NCI-H526 (cell line): ENCODE data around the gene MAP4K1.
"Not testable (repeated sequence)": the region's sequence is repeated elsewhere in the genome, so short reads cannot be mapped to it uniquely, and the experiment has no call there.

Source experiments
- DNase-seq, 2 experiments: peaks; one replicate each; lab custom pipeline; 2025; lab: John Stamatoyannopoulos, UW

The MAP4K1 gene

DNA sequence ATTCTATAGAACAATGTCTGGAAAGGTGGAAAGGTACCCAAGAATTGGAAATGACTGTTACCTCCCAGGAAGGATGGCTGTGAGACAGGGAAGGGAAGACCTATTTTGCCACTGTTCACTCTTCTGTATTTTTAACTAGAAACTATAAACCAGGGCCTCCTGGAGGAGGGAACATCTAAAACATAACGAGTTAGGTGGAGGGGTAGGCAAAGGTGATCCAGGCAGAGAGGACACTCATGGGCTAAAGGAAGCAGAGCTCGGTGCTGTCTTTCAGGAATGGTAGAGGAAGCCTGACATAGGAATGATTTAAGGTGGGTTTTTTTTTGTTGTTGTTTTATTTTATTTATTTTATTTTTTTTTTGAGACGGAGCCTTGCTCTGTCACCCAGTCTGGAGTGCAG, 7.1 kb upstream of the MAP4K1 start:
- no peak for DNase-seq

GRCh38 chr19:38619361-38620174, 1.8 kb upstream of the MAP4K1 start:
- no peak for DNase-seq

DNA sequence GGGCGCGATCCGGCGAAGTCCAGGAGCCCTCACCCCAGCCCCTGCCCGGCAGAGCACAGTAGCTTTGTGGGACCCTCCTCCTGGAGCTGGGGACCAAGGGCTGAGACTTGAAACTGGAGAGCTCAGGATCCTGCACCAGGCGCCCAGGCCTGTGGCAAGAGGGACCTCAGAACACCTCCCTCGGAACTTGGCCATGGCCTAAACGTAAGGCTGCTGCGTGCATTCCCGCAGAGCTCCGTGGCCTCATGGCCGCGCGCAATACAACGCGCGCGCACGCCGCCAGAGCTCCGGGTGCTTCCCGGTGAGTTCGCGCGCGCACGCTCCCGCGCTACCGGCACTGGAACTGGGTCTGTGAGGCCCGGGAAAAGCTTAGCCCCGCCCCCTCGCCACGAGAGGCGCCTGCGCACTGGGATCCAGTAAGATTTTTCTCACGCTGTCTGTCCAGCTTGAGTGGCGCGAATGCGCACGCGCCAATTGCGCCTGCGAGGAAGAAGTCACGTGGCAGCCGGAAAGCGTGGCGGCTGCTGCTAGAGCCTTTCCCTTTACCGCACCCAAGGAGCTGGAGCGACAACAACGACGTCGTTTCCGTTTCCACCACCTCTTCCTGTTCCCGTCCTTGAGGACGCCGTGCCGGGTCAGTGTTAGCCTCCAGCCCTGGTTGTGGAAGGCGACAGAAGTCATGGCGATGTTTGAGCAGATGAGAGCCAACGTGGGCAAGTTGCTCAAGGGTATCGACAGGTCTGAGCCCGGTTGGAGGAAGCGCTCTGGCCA, 1.0 kb upstream of the MAP4K1 start, which contains the start of gene EIF3K:
Gene EIF3K, plus strand, starts transcription at position 599 of the 771 bp plus-strand sequence. Its CDS starts 81 bp downstream, at position 680.
- DNase-seq: peak; percentile 98 to 99

DNA sequence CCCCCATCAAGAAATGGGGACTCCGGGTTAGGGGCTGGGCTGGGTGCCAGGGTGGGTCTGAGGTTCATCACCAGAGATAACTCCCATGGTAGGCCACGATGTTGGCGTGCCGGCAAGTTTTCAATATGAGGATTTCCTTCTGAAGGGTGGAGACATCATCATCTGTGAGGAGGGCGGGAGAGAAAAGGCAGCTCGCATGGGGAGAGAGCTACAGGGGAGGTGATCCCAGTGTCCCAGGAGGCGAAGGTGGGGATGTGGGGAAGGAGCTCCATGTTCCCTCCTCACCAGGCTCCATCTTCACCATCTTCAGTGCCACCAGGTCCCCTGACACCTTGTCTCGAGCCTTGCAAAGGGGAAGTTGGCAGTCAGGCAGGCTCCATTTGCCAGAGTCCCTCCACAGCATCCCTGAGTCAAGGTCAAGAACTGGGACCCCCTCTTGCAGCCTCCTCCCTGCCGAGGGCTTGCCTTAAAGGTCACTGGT, 430 bp downstream of the MAP4K1 start:
- peak in 1 of 2 experiments; percentile 53 for DNase-seq

GRCh38 chr19:38616265-38616664, 1.5 kb downstream of the MAP4K1 start:
- no peak for DNase-seq

DNA sequence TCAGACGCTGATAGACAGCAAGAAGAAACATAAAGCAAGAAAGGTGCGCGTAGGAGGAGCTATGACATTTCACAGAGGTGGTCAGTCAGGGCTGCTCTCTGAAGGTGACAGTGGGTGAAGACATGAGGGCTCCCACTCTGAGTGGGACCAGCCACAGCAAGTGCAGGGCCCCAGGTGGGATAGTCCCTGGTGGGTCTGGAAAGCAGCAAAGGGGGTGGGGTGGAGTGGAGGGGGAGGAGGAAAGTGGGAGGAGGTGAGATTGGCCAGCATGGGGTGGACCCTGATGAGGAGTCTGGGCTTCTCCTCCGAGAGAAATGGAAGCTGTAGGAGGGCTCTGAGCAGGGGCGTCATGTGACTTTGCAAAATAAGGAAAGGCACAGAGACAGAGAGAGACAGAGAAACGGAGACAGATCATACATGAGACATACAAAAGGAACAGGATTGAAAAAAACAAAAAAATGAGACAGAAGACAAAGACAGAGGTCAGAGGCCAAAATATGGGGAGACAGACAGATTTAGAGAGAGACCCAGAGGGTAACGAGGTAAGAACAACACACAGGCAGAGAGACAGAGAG, 2.7 kb downstream of the MAP4K1 start:
- no peak for DNase-seq

DNA sequence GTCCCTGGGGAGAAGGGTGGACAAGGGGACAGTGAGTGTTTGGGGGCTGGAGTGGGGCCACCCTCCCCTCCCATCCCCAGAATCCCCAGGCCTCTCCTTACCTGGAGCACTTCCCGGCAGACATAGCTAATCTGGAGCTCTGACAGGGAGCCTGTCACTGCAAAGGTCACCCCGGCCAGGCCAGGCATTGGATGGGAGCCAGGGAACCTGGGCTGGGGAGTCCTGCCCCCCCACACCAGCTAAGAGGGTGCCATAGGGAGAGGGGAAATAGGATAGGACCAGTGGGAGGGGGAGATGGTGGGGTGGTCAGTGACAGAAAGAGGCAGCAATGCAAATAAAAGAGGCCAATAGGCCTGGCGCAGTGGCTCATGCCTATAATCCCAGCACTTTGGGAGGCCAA, 3.5 kb downstream of the MAP4K1 start:
- DNase-seq: no peak

GRCh38 chr19:38606131-38606530, 11.6 kb downstream of the MAP4K1 start:
- DNase-seq: no peak

DNA sequence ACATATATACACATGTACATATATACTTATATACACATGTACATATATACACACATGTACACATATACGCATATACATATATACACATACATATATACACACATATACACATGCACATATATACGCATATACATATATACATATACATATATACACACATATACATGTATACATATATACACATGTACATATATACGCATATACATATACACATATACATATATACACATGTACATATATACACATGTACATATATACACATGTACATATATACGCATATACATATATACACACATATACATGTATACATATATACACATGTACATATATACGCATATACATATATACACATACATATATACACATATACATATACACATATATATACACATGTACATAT, 14.9 kb downstream of the MAP4K1 start:
- not testable (repeated sequence) for DNase-seq

DNA sequence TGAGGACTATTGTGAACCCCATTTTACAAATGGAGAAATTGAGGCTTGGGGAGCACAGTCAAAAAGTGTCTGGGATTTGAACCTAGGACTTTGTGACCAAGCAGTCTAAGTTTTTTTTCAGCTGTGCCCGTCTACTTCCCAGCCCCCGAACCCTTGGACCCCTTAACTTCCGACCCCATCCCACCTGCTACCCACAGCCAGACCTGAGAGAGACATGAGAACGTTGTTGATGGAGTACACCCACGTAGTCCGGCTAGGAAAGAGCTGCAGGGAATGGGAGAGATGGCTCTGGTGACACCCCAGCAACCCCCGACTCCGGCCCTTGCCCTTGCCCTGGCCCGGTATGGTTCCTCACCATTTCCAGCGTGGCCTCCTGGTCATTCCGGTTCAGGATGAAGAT, 18.0 kb downstream of the MAP4K1 start:
- DNase-seq: no peak

DNA sequence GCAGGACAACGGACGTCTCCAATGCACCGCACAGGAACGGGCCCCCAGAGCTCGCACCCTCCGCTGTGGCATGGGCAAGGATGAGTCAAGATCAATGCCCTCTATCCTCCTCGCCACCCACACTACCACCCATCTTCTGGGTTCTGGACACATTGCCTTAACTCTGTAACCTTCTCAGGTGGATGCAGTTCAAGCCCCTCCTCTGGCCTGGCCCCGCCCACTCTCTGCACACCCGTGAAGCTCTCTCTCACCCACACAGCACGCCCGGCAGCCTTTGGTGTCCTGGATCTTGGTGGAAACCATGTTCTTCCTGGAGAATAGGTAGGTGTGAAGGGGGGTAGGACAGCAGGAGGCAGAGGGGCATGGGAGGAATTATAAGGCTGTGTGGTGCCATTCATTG, 20.7 kb downstream of the MAP4K1 start:
- DNase-seq: no peak

DNA sequence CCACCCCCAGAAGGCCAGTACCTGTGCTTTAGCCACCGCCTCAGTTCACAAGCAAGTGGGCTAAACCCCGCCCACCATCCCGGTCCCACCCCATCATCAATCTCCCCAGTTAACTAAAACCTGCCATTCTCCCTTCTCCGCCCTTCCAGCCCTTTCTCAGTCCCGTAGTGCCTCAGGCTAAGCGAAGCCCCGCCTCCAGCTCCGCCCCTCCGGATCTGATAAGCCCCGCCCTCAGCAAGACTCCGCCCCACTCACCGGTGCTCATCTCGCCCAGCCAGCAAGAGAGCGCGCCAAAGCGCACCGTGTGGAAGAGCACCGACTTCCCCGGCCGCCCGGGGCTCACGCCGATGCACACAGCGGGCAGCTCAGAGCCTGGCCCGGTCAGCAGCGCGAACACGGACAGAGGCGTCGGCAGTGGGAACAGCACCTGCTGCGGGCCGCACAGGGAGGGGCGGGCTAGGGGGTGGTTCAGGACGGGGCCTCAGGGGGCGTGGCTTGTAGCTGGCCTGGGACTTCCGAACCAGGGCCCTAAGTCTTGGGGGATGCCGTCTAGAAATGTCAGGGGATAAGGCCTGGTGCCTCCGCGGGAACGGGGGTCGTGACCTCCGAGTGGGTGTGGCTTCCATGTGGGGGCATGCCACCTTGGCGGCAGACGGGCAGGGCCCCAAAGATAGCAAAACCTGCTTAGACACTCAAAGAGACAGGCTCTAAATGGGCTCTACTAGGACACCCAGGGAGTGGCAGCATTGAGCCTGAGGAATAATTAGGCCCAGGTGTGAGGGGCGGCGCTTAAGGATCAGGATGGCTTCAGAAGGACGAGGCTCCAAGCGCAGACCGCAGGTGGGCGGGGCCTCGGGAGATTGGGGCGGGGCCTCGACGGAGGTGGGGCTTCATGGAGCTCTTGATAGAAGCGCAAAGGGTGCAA, 21.4 kb downstream of the MAP4K1 start:
- peak; percentile 64 to 86 for DNase-seq

GRCh38 chr19:38592940-38593339, 24.8 kb downstream of the MAP4K1 start:
- DNase-seq: no peak

- no peak for DNase-seq
Observed at GRCh38 chr19:38588041-38588440, 29.7 kb downstream of the MAP4K1 start.

DNA sequence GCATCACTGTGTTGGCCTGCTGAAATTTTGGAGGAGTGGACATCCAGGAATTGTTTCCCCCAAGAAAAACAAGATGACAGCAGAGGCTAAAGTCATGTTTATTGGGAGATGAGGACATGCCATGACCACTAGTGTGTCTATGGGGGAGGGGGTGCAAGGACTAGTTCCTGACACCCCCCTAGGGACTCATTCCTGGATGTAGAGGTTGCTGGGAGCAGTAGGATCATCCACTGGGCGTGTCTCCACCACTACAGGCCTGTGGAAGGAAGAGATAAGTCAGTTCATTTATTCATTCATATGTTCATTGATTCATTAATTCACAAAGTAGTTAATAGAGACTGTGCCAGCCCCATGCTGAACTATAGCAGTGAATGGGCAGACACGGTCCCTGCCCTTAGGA, 30.2 kb downstream of the MAP4K1 start:
- DNase-seq: no peak

DNA sequence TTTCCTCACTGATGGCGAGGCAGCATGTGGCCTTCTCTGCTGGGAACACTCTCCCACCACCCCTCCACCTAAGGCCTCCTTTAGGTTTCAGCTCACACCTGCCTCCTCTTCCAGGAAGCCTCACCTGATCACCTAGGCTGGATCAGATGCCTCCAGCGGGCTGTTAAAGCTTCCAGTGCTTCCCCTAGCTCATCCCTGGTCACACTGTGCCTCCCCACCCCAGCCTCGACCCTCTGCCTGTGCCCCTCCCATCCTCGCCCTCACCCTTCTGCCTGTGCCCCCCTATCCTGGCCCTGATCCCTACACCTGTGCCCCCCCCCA, 33.8 kb downstream of the MAP4K1 start:
- DNase-seq: no peak

DNA sequence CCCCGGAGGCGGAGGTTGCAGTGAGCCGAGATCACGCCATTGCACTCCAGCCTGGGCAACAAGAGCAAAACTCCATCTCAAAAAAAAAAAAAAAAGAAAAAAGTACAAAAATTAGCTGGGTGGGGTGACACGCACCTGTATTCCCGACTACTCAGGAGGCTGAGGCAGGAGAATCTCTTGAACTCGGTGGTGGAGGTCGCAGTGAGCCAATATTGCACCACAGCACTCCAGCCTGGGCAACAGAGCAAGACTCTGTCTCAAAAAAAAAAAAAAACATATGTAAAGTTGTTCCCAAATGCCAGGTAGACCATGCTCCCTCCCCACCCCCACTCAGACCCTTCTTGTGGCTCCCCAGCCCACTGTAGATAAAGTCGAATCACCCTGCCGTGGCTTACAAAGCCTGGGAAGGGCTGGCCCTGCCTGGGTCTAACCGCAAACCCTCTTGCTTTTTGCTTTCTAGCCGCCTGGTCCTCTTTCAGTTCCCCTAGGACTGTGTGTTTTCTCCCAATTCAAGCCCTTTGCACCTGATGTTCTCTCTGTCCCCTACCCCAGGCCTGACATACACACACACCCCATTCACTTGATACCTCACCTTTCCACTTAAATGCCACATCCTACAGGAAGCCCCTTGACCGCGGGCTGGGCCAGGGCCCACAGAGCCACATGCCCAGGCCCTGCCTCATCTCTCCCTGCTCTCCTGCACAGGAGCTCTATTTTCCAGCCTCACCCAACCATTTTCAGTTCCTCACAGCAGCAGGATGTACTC, 34.4 kb downstream of the MAP4K1 start:
- no peak for DNase-seq

DNA sequence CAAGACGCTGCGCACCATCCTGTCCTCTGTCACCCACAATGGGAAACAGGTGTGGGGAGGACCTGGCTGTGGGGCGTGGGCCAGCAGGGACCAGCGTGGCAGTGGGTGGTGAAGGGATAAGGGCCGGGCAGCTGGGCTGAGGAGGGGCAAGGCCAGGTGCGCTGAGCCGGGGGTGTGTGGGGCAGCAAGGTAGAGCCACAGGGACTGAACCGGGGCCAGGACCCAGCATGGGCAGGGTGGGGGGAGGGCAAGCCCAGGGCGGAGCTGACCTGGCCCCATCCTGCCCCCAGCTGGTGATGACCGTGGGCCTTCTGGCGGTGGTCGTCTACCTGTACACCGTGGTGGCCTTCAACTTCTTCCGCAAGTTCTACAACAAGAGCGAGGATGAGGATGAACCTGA, 37.7 kb downstream of the MAP4K1 start:
- no peak for DNase-seq

DNA sequence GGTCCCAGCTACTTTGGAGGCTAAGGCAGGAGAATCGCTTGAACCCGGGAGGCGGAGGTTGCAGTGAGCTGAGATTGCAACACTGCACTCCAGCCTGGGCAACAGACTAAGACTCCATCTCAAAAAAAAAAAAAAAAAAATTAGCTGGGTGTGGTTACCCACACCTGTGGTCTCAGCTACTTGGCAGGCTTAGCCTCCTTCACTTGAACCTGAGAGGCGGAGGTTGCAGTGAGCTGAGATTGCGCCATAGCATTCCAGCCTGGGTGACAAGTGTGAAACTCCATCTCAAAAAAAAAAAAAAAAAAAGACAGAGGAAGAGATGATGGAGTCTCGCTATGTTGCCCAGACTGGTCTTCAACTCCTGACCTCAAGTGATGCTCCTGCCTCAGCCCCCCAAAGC, 38.4 kb downstream of the MAP4K1 start:
- not testable (repeated sequence) for DNase-seq

DNA sequence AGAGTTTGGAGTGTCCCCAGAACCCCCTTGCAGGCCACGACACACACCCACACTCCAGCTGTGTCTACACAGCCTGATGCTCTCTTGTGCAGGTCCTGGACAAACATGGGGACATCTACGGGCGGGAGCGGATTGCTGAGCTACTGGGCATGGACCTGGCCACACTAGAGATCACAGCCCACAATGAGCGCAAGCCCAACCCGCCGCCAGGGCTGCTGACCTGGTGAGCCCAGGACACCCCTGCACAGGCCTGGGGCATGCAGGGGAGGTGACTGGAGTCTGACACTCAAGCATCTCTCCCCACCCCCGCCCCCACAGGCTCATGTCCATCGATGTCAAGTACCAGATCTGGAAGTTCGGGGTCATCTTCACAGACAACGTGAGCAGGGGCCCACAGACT, 39.9 kb downstream of the MAP4K1 start:
- DNase-seq: no peak

DNA sequence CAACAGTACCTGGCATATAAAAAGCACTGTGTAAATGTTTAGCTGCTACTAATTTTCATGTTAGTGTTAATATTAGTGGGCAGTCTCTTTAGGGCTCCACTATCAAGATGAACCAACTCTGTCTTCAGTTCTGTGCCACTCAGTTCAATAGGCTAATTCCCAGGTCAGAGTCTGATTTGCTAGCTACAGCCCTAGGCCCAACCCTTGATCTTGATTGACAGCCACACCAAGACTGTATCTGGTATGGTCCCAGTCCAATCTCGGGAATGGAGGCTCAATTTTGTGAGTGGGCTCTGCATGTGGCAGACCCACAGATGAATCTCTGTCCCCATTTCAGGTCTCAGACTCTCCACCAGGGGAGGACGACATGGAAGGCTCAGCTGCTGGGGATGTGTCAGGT, 46.1 kb downstream of the MAP4K1 start:
- DNase-seq: no peak
